WERI-Rb-1 (cell line): ENCODE results near the gene PITX3.
A peak's percentile ranks its signal among the peaks of the same experiment; 100 is the strongest.

Source experiments
- DNase-seq: peaks from one replicate; pipeline ENCODE4 v3.0.0-alpha.2; 2020
- H3K27ac ChIP-seq: fragments of 250-450 bp; sonication (Bioruptor Pico); 2 replicates; pipeline ENCODE4 v1.5.1; 2020; ENCODE audit warnings: mild to moderate bottlenecking, moderate library complexity
- H3K27me3 ChIP-seq: fragments of 250-450 bp; sonication (Bioruptor Pico); 2 replicates; pipeline ENCODE4 v1.5.1; 2021; ENCODE audit warnings: mild to moderate bottlenecking, low read depth, moderate library complexity; ENCODE audit not compliant: insufficient read depth, severe bottlenecking
- H3K36me3 ChIP-seq: fragments of 250-450 bp; sonication (Bioruptor Pico); 2 replicates; pipeline ENCODE4 v1.5.1; 2020; ENCODE audit warnings: mild to moderate bottlenecking, moderate library complexity
- H3K4me3 ChIP-seq: 2 replicates; pipeline ENCODE4 v1.5.1; 2011; ENCODE audit warnings: low read depth, mild to moderate bottlenecking, control low read depth, low read length
- H3K9me3 ChIP-seq: fragments of 250-450 bp; sonication (Bioruptor Pico); 2 replicates; pipeline ENCODE4 v1.5.1; 2021; ENCODE audit warnings: mild to moderate bottlenecking, moderate library complexity; ENCODE audit not compliant: severe bottlenecking
- CTCF ChIP-seq: IDR thresholded peaks from 2 replicates; pipeline ENCODE4 v1.5.1; 2011; ENCODE audit warnings: low read depth, mild to moderate bottlenecking, control low read depth, inconsistent platforms, low read length

The PITX3 gene

DNA sequence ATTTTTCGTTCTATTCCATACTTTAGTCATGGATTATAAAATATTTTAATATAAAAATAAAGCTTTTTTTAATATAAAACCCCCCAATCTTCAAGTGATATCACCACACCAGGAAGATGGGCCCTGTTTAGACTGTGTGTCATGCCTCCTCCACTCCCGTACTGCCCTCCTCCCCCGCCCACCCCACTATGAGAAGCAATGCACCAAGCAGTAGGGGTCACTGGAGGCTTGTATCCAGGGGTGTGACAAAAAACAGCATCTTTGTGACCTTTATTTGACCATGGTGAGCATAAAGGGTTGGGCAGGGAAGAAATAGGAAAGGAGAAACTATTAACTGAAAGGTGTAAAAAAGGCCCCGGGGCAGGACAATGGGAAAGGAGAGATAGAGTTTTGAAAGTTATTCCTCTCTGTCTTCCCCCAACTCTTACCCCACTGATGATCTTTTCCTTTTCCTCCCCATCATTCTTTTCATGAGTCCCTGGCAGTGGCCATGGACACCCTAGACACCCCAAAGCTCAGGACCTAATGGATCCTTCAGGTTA is 3.5 kb downstream of the PITX3 start:
- TF ChIP-seq CTCF: no peak
- H3K4me3 ChIP-seq: no peak overlapping the region
- H3K9me3 ChIP-seq: no peaks in the 10 kb centered on the region
- no peaks in the 10 kb centered on the region for H3K27me3 ChIP-seq
- H3K27ac ChIP-seq: no peak overlapping the region
- DNase-seq: no peak
- no peaks in the 10 kb centered on the region for H3K36me3 ChIP-seq

DNA sequence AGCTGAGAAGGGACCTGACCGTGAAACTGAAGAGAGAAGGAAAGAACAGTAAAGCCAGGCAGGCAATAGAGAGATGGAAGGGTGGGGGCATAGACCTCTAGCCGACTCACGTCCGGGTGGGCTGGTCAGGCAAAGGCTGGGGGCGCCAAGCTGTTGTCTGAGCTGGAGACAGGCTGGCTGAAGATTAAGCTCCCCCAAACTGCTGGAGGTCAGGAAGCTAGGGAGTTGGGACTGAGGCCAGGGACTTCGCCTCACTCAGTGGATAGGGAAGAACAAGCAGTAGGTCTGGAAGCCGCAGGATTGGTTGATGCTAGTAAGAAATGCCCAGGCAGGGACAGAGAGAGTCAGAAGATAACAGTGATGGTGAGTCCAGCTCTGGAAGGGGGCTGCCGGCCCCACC is 5.3 kb downstream of the PITX3 start:
- TF ChIP-seq CTCF: no peak
- H3K27me3 ChIP-seq: no peaks in the 10 kb centered on the region

GRCh38 chr10:102235598-102235920 is 5.8 kb downstream of the PITX3 start:
- DNase-seq: no peak
- Histone ChIP-seq H3K27me3 (no peaks in the 10 kb centered on the region), H3K27ac (peak overlapping the region; percentile 58)

More for the DNA sequence above, 5.3 kb downstream of the PITX3 start:
- no peak overlapping the region for H3K4me3 ChIP-seq
- no peaks in the 10 kb centered on the region for H3K36me3 ChIP-seq
- peak; percentile 41 for DNase-seq
- H3K27ac ChIP-seq: peak overlapping the region; percentile 58
- no peaks in the 10 kb centered on the region for H3K9me3 ChIP-seq

DNA sequence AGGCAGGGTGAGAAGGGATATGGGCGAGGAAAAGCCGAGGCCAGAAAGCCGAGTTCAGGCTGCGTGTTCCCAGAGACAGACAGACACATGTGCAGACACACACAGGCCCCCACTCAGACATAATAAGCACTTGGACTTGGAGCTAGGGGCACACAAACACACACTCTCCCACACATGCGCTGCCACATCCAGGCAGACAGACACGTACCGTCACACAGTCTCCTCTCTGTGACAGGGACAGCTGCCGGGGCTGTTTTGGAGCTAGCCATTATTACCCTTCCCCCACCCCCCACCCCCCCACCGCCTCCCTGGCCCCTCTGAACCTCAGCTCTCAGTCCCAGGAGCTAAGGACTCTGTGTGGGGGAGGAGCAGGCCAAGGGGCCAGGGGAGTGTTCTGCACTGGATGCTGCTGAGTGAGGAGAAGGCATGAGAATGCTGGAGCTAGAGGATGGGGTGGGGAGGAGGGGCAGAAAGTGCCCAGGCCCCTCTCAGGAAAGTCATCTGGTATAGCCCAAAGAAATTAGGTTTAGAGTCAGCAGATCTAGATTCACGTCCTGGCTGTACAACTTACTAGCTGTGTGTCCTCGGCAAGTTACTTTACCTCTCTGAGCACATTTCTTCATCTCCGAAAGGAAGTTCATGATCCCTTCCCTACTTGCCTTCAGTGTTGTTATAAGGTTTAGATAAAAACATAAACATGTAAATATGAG is 6.3 kb downstream of the PITX3 start:
- TF ChIP-seq CTCF: no peak
- H3K36me3 ChIP-seq: no peaks in the 10 kb centered on the region
- no peaks in the 10 kb centered on the region for H3K27me3 ChIP-seq
- peak overlapping the region; percentile 8; the same call in 1 of the 2 replicates for H3K4me3 ChIP-seq
- DNase-seq: peak; percentile 37
- H3K27ac ChIP-seq: peak overlapping the region; percentile 65
- no peaks in the 10 kb centered on the region for H3K9me3 ChIP-seq

More at GRCh38 chr10:102235598-102235920, 5.8 kb downstream of the PITX3 start:
- Histone ChIP-seq H3K36me3 (no peaks in the 10 kb centered on the region), H3K9me3 (no peaks in the 10 kb centered on the region), H3K4me3 (no peak overlapping the region)
- no peak for TF ChIP-seq CTCF

- H3K4me3 ChIP-seq: no peak overlapping the region
- peak overlapping the region; percentile 65 for H3K27ac ChIP-seq
- no peaks in the 10 kb centered on the region for H3K9me3 ChIP-seq
- H3K27me3 ChIP-seq: no peaks in the 10 kb centered on the region
- no peaks in the 10 kb centered on the region for H3K36me3 ChIP-seq
- peak; percentile 81 for DNase-seq
- no peak for TF ChIP-seq CTCF
These were observed 7.3 kb downstream of the PITX3 start for GRCh38 chr10:102233997-102234396.
